HG03378 (cell line): Measurements from ENCODE around the gene PSD2.

ENCODE experiments used
- ATAC-seq: cut with Tn5 transposase; IDR thresholded peaks from one replicate; pipeline ENCODE4 v1.9.1; 2021; ENCODE audit warnings: mild to moderate bottlenecking, moderate library complexity; ENCODE audit not compliant: unreplicated experiment

The PSD2 gene

GRCh38 chr5:139854029-139854605, 58.5 kb downstream of the PSD2 start:
- no peak for ATAC-seq

- no peak for ATAC-seq
Measured at GRCh38 chr5:139854953-139855352, 59.3 kb downstream of the PSD2 start.

- no peak for ATAC-seq
Measured at GRCh38 chr5:139855451-139855850, 59.8 kb downstream of the PSD2 start.

- no peak for ATAC-seq
Measured at GRCh38 chr5:139855946-139856540, 60.4 kb downstream of the PSD2 start.

DNA sequence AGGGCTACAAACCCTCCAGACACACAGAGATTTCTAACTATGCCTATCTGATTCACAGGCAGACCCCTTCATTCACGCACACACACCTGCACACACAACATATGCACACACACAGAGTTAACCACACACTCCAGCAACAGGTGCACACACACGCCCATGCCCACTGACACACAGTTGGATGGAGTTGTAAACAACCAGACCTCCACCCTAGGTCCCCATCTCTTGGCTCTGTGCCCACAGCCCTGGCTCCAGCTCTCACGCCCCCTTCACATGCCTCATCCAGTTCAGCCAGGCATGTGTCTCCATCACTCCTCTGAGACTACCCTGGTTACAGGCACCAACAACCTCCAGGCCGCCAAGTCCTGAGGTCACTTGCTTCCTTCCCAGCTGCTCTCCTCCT, 61.1 kb downstream of the PSD2 start:
- ATAC-seq = no peak

- ATAC-seq = no peak
Measured at GRCh38 chr5:139859013-139859412, 63.4 kb downstream of the PSD2 start.

DNA sequence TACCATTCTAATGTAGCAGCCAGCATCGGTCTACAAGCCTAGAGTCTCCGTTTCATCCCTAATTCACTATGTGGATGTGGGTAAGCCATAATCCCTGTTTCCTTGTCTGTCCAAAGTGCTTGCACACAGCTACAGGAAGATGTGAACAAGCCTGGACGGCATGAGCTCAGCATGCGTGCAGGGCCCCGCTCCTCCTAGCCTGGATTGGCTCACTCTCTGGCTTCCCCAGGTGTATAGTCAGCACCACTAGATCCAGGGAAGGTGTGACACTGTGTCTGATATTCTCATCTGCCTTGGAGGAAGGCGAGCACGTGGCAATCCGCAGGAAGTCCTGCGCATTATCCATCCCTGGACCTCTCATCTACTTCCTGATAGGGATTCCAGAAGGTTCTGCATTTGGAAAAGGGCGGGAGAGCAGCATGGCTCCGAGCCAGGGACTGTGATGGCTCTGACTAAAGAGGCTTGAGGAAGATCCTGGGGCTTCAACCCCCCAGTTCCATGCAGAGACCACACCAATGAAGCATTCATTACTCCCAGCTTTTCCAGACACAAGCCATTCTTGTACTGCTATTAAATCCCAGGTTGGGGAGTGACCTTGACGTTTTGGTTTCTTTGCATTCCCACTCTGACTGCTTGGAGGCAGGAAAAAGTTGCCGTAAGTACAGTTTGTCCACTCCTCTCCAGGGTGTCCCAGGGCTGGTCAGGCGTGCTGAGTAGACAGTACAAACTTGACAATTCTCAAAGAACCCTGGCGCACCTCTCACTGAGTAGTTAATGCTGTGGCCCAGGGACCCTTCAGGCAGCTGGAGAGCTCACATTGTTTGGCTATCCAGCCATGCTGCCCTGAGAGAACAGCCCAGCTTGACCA, 65.6 kb downstream of the PSD2 start:
- ATAC-seq = no peak

GRCh38 chr5:139861889-139862207, 66.2 kb downstream of the PSD2 start:
- no peak for ATAC-seq

DNA sequence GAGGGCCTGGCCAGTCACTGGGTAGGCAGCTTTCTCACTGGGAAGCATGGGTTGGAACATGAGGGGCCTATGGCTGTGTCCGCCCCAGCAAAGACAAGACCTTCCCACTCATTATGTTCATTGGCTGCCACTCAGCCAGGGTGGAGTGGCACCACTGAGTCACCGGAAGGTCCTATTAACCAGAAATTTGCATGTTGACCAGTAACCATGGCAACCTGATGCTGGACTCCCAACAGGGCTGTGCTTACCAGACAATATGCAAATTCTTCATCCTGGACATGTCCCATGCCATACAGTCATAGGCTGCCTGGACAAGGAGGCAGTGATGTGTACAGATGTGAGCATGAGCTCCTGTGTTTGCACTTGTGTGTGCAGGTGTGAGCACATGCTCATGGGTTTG, 66.7 kb downstream of the PSD2 start:
- no peak for ATAC-seq

DNA sequence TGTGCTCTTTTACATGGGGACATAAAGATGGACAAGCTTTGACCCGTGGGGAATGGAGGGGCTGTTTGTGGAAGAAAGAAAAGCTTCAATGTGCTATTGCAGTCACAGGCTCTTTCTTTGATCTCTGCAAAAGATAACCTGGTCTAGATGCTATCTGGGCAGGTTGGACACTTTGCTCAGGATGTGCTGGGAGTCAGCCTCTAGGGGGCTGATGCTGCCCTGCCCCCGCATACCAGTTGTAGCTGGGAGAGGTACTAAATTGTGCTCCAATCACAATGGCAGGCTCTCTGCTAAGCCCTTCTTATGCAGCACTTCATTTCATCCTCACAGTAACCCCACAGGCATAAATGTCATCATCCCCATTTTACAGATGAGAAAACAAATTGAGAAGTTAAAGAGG, 67.2 kb downstream of the PSD2 start:
- ATAC-seq = no peak

GRCh38 chr5:139863361-139863760, 67.8 kb downstream of the PSD2 start:
- no peak for ATAC-seq

GRCh38 chr5:139863855-139864558, 68.4 kb downstream of the PSD2 start:
- no peak for ATAC-seq

- no peak for ATAC-seq
Measured at GRCh38 chr5:139864716-139865483, 69.3 kb downstream of the PSD2 start.

DNA sequence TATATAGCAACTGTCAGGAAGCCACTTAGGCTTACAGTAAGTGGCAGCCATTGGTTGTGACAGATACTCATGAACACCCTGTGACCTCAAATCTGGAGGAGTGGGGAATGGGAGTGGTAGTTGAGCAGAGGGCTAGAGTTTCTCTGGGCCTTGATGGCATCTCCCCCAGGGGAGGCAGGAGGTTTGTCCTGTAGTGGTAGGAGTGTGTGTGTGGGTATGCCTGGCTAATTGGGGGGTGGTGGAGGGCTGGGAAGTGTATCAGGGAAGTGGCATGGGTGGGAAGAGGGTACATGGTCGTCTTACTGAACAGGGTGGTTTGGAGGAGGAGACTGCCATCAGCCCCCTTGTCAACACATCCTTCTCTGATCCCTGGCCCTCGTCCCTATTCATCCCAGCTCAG, 71.5 kb downstream of the PSD2 start:
- ATAC-seq = no peak

GRCh38 chr5:139867581-139867980, 72.0 kb downstream of the PSD2 start:
- ATAC-seq = no peak

- ATAC-seq = no peak
Measured at GRCh38 chr5:139869042-139869790, 73.6 kb downstream of the PSD2 start.

- ATAC-seq = no peak
Measured at GRCh38 chr5:139870677-139871076, 75.1 kb downstream of the PSD2 start.

DNA sequence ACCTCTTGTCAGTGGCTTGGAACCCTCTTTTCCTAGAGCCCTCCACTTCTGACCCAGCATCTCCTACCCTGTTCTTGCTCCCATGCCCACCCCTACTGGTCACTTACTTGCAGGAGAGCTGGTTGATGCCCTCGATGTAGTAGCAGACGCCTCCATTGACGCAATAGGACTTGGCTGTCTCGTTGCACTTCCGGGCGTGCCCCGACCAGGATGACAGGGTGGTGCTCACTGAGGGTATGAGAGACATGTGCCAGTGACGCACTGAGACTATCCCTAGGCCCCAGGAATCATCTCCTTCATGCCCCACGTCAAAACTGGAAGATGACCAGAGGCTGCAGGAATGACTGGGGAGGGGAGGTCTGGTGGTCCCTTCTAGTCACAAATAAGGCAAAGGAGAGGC, 76.0 kb downstream of the PSD2 start:
- no peak for ATAC-seq

GRCh38 chr5:139872052-139872766, 76.6 kb downstream of the PSD2 start:
- no peak for ATAC-seq
